Osteoblast (primary cell): ENCODE data around the gene GREB1. TPM values are rescaled to one million over a fixed set of nuclear protein-coding genes. Genes with fewer than 3 reads are reported as not detected.
A peak's percentile ranks its signal among the peaks of the same experiment; 100 is the strongest.

ENCODE experiments used
- DNase-seq: peaks from one replicate; pipeline ENCODE4 v3.0.0; 2011; ENCODE audit warnings: low spot score, mixed read lengths; ENCODE audit not compliant: insufficient read length; ENCODE audit errors: missing footprints
- H2AFZ ChIP-seq: 2 replicates; pipeline ENCODE4 v1.6.0; 2011; ENCODE audit warnings: mild to moderate bottlenecking, low read length
- H3K27ac ChIP-seq: 2 replicates; pipeline ENCODE4 v1.5.1; 2011; ENCODE audit warnings: mild to moderate bottlenecking, low read depth, low read length, moderate library complexity
- H3K27me3 ChIP-seq: 2 replicates; pipeline ENCODE4 v1.6.0; 2012; ENCODE audit warnings: mild to moderate bottlenecking, control low read depth, inconsistent platforms, low read length, moderate library complexity; ENCODE audit not compliant: insufficient read depth
- H3K36me3 ChIP-seq: 2 replicates; pipeline ENCODE4 v1.5.1; 2011; ENCODE audit warnings: mild to moderate bottlenecking, low read length, control low read depth, moderate library complexity; ENCODE audit not compliant: insufficient read depth
- H3K4me1 ChIP-seq: 2 replicates; pipeline ENCODE4 v1.5.1; 2011; ENCODE audit warnings: mild to moderate bottlenecking, low read length, control low read depth, moderate library complexity; ENCODE audit not compliant: insufficient read depth
- H3K4me2 ChIP-seq: 2 replicates; pipeline ENCODE4 v1.6.0; 2011; ENCODE audit warnings: mild to moderate bottlenecking, low read length; ENCODE audit not compliant: insufficient read depth
- H3K4me3 ChIP-seq: fragments of 200-600 bp; sonication (generic); 3 replicates; pipeline ENCODE4 v1.5.1; 2012; ENCODE audit warnings: mild to moderate bottlenecking, low read length, inconsistent platforms; ENCODE audit not compliant: insufficient read depth
- H3K79me2 ChIP-seq: 2 replicates; pipeline ENCODE4 v1.6.0; 2012; ENCODE audit warnings: mild to moderate bottlenecking, low read length, control low read depth, inconsistent platforms; ENCODE audit not compliant: insufficient read depth
- H3K9me3 ChIP-seq: 2 replicates; pipeline ENCODE4 v1.5.1; 2011; ENCODE audit warnings: low read depth, low read length, control low read depth
- H4K20me1 ChIP-seq: 2 replicates; pipeline ENCODE4 v1.6.0; 2012; ENCODE audit warnings: mild to moderate bottlenecking, low read length, control low read depth; ENCODE audit not compliant: insufficient read depth
- CTCF ChIP-seq: IDR thresholded peaks from 2 replicates; pipeline ENCODE4 v1.5.1; 2011; ENCODE audit warnings: mild to moderate bottlenecking, low read depth, low read length, moderate library complexity; ENCODE audit errors: extremely low read depth
- total RNA-seq: library from RNA; depleted of rRNA; stranded (reverse); fragments of >200 nt; gene quantifications from 2 replicates; pipeline ENCODE4 v1.2.3, GENCODE V29; 2012

GREB1 gene
- total RNA-seq, 1 donor = 1.1 TPM

- Histone ChIP-seq H3K4me3 (no peak overlapping the region), H3K36me3 (no peaks in the 10 kb centered on the region), H2AFZ (no peak overlapping the region), H3K79me2 (no peaks in the 10 kb centered on the region), H3K27ac (no peak overlapping the region), H4K20me1 (no peaks in the 10 kb centered on the region), H3K27me3 (peaks cover 51% of the 10 kb centered on the region), H3K9me3 (no peaks in the 10 kb centered on the region), H3K4me2 (no peak overlapping the region), H3K4me1 (no peaks in the 10 kb centered on the region)
- TF ChIP-seq CTCF = no peak
- DNase-seq = peak; percentile 34
Measured at GRCh38 chr2:11675423-11676112, 141.7 kb downstream of the GREB1 start.

- H3K4me2 ChIP-seq = no peak overlapping the region
- H2AFZ ChIP-seq = no peak overlapping the region
- H3K27ac ChIP-seq = no peak overlapping the region
Measured at GRCh38 chr2:11676640-11677039, 142.8 kb downstream of the GREB1 start.

GRCh38 chr2:11677136-11678055 is 143.6 kb downstream of the GREB1 start:
- no peaks in the 10 kb centered on the region for H4K20me1 ChIP-seq
- no peak overlapping the region for H3K27ac ChIP-seq
- DNase-seq = peak; percentile 71
- H3K4me1 ChIP-seq = no peaks in the 10 kb centered on the region
- H3K27me3 ChIP-seq = peaks cover 48% of the 10 kb centered on the region
- no peaks in the 10 kb centered on the region for H3K79me2 ChIP-seq
- no peaks in the 10 kb centered on the region for H3K36me3 ChIP-seq
- TF ChIP-seq CTCF = no peak
- no peak overlapping the region for H3K4me3 ChIP-seq
- H2AFZ ChIP-seq = no peak overlapping the region
- no peak overlapping the region for H3K4me2 ChIP-seq
- no peaks in the 10 kb centered on the region for H3K9me3 ChIP-seq

More at GRCh38 chr2:11676640-11677039, 142.8 kb downstream of the GREB1 start:
- no peaks in the 10 kb centered on the region for H3K4me1 ChIP-seq
- no peaks in the 10 kb centered on the region for H3K79me2 ChIP-seq
- peak; percentile 46 for DNase-seq
- H3K36me3 ChIP-seq = no peaks in the 10 kb centered on the region
- no peak for TF ChIP-seq CTCF
- H3K9me3 ChIP-seq = no peaks in the 10 kb centered on the region
- H3K4me3 ChIP-seq = no peak overlapping the region
- H3K27me3 ChIP-seq = peaks cover 46% of the 10 kb centered on the region
- H4K20me1 ChIP-seq = no peaks in the 10 kb centered on the region

GRCh38 chr2:11678306-11678960 is 144.6 kb downstream of the GREB1 start:
- no peak for TF ChIP-seq CTCF
- no peaks in the 10 kb centered on the region for H3K79me2 ChIP-seq
- no peaks in the 10 kb centered on the region for H3K9me3 ChIP-seq
- H4K20me1 ChIP-seq = no peaks in the 10 kb centered on the region
- H3K36me3 ChIP-seq = no peaks in the 10 kb centered on the region
- no peak overlapping the region for H3K4me2 ChIP-seq
- H2AFZ ChIP-seq = no peak overlapping the region
- H3K27me3 ChIP-seq = peaks cover 58% of the 10 kb centered on the region
- H3K27ac ChIP-seq = no peak overlapping the region
- no peaks in the 10 kb centered on the region for H3K4me1 ChIP-seq
- DNase-seq = peak; percentile 66
- no peak overlapping the region for H3K4me3 ChIP-seq
